GM12874 (cell line): ENCODE measurements around the gene RNF220.

Source experiments
- CTCF ChIP-seq: IDR thresholded peaks from 2 replicates; pipeline ENCODE4 v1.5.1; 2011; ENCODE audit warnings: low read depth, mild to moderate bottlenecking, control low read depth, low read length, moderate library complexity; ENCODE audit not compliant: insufficient read depth

Gene RNF220

GRCh38 chr1:44602634-44603628 lies 197.9 kb downstream of the RNF220 start:
- TF ChIP-seq CTCF, result no peak

- no peak for TF ChIP-seq CTCF
Measured at GRCh38 chr1:44603718-44604117, 198.7 kb downstream of the RNF220 start.

- TF ChIP-seq CTCF, result no peak
Measured at GRCh38 chr1:44604157-44604955, 199.3 kb downstream of the RNF220 start.

GRCh38 chr1:44605914-44606615 lies 201.0 kb downstream of the RNF220 start:
- no peak for TF ChIP-seq CTCF

GRCh38 chr1:44606701-44607281 lies 201.7 kb downstream of the RNF220 start:
- TF ChIP-seq CTCF, result no peak

- TF ChIP-seq CTCF, result peak; percentile 28; the same call in 1 of the 2 replicates
Measured at GRCh38 chr1:44608141-44608540, 203.1 kb downstream of the RNF220 start.
